Amygdala (tissue), 56 donors: ENCODE data around the gene LIG4.

Experiments
- DNase-seq, 56 donors: peaks; one replicate each; lab custom pipeline; 2025; lab: John Stamatoyannopoulos, UW

The LIG4 gene

DNA sequence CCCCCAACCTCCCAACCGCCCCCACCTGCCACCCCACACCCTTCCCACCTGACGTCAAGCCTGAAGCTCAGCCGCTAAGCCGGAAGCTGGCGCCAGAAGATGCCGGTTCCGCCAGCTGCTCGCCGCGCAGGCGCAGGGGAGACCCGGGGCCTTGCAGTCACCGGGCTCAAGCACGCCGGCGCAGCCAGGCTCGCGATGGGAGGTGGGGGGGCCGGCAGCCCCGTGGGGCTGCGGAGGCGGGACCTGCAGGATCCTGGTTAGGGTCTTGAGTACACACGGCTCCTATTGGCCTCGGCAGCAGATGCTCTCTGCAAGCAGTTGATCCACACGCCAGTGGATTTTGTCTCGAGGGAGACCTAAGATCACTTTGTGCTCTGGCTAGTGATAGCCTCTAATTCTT, at the start of gene LIG4:
Gene LIG4, minus strand, starts transcription at position 101 of the 400 bp plus-strand sequence. CDS start 4,268 bp downstream, outside the sequence.
- peak; percentile 24 to 93 (median 81) for DNase-seq

DNA sequence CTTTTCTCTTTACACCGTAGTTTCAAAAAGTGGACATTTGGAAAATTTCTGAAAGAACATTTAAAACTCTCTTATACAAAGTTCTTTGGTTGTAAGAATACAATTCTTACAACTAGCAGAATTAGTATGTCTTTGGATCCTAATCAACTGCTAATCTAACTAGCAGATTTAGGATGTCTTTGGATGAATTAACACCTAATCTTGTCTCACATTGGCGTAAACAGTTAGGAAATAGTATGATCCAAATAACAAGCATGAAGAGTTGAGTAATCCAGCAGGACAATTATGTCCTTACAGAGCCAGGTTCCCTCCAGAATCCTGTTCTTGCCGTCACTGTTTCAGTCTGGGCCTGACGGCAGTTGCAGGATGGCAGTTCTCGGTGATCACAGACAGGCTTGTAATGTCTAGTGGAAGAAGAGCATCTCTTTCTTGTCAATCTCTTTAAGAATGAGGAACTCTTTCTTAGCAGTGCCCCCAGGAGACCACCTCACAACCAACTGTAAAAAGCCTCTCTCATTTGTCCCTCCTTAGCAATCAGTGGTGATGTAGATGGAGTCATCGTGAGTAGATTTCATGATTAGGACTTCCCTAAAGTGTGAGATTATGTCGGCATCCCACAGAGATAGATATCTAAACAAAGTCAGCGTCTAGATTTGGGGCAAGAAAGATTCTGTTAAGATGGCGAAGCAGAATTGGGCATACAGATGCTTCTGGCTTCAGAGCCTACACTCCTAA, 48.5 kb upstream of the LIG4 start:
- DNase-seq, result no peak

DNA sequence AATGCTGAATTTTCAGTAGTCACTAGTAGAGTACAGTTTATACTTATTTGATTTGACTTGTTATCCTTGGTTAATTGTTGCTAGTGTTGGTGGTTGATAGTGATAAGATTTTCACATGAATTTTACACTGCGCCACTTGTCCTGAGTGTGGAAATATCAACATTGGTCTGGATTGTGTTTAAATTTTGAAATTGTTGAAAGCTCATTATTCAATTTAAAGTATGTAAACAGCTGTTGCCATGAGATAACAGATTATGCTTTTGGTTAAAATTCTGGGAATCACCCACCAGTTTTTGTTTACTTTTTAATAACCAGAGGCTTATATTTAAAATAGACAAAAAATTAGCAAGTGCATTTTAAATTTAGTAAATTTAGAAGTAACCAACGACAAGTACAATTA, 41.9 kb upstream of the LIG4 start:
- DNase-seq, result no peak

DNA sequence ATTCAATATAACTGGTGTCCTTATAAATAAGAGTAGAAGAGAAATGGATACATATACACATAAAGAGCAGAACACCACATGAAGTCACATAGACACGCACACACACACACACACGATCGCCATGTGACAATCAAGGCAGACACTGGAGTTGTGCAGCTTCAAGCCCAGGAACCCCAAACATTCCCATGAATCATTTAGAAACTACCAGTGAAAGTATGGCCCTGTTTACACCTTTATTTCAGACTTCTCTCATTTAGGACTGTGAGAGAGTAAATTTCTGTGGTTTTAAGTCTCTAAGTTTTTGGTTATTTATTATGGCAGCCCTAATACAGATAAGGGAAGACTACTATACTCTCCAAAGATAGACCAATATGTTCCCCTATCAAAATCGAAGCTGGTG, 33.8 kb upstream of the LIG4 start:
- DNase-seq, result no peak

DNA sequence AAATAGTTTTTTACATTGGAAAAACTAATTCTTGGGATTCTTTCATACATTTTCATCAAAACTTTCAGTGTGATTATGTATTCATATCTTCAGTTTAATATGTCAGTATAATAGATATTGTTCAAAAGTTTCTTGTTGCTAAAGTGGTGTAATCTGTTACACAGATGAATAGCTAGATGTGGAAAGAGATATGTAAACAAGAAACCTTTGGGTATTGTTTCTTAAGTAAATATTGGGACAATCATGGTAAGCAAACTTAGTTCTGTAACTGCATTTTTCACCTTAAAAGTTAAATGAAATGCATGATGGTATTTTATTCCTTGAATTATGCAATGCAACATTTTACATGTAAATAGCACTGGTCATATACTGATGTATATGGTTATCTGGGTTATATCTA, 15.0 kb upstream of the LIG4 start:
- no peak for DNase-seq

DNA sequence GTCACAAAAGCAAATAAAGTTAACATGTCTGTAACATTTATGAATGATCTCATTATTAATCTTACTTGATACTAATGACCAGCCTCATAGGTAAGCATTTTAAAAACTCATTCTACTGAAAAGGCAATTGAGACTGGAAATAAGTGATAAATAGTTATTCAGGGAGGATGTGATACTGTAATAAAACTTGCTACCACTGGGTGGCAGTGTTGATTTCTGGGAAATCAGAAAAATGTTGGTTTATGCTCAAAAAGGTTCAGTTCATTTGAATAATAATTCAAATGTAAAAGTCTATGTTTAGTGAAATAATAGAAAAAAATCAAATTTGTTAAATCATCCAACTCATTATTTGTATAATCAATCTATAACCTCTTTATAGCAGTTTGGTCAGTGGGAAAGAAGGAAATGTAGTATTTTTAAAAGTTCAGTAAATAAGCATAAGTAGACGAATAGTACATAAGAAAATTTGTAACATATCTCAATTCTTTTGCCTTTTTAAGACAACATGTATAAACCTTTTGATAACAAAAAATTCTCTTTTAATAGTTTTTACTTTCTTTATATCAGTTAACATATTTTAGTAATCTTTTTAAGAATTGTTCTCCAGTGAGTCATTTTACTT, 12.4 kb upstream of the LIG4 start:
- DNase-seq, result peak in 3 of 56 donors; percentile 7 to 41 (median 19)

DNA sequence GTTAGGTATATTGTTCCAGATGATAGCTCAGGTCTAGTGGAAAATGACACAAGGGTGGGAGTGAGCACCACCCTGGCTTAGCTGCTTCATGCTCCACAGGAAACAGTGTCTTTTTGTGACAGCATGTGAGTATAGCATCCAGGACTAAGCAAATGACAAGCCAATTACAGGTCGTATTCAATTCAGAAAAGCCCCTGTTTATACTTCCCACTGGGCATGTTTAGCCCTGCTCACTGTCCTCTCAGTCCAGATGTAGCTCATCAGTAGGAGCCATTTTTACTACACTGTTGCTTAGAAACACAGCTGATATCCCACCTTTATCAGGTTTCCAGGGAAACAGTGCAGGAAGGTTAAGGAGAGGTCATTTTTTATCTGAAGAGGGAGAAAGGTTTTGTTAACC, 10.8 kb upstream of the LIG4 start:
- DNase-seq, result no peak

DNA sequence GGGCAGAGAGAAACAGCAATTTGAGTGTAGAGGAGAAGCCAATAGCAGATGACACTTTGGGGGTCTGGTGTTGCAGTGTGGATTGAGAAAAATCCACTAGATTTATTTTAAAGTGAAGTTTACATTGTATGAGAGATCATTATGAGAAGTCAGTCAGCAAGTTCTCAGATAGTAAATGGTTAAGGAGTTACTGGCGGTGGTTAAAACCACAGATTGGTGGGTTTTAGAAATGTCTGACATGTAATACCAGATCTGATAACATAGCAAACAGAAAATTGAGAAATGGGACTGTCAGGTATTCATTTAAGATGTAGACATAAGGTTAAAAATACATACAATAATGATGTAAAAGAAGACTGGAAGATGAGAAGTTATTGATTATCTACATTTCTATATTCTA, 10.1 kb upstream of the LIG4 start:
- DNase-seq, result no peak

DNA sequence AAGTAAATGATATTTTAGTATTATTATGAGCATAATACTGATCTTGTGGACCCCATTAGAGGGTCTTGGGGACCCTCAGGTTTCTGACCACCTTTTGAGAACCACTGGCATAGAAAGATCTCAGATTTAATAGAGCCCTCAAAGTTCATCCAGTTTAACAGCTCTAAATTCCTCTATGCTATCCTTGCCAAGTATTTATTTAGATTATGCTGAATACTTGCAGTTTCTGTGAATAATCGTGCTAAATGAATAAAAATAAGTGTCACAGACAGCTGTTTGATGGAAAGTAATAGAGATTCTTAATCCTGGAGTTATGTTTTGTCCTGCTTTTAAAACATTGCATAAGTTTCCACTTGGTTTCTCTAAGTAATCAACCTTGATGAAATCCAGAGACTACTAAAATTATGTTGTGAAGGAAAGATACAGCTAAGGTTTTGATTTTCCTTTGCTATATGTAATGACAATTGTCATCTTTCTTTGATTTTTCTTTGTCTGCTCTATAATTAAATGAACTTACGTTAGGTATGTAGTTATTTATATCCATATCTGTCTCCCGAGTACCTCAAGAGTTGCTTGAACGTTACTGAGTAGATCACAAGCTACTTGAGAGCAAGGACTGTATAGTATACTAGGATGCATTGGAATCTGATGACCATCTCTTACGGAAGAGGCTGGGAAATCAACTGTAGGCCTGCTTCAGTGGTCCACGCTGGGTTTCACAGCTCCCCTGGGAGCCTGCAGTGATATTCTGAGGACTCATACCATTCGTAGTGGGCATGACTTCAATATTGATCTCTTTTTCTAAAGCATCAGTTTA, 8.6 kb upstream of the LIG4 start:
- DNase-seq, result no peak

DNA sequence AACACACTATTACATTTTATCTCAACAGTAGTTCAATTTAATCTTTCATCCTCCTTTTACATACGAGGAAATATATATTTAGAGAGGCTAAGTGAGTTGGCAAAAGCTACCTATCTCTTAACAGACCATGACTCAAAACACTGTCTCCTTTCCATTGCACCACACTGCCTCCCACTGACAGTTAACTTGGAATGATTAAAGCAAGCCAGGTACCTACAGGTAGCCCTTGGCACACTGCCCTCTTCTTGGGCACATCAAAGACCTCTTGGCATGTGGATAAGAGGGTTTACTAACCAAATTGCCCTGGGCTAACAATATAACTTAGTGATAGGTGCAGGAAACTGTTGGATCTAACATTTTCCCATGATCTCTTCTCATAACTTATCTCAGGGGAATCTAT, 4.7 kb upstream of the LIG4 start:
- DNase-seq, result no peak

DNA sequence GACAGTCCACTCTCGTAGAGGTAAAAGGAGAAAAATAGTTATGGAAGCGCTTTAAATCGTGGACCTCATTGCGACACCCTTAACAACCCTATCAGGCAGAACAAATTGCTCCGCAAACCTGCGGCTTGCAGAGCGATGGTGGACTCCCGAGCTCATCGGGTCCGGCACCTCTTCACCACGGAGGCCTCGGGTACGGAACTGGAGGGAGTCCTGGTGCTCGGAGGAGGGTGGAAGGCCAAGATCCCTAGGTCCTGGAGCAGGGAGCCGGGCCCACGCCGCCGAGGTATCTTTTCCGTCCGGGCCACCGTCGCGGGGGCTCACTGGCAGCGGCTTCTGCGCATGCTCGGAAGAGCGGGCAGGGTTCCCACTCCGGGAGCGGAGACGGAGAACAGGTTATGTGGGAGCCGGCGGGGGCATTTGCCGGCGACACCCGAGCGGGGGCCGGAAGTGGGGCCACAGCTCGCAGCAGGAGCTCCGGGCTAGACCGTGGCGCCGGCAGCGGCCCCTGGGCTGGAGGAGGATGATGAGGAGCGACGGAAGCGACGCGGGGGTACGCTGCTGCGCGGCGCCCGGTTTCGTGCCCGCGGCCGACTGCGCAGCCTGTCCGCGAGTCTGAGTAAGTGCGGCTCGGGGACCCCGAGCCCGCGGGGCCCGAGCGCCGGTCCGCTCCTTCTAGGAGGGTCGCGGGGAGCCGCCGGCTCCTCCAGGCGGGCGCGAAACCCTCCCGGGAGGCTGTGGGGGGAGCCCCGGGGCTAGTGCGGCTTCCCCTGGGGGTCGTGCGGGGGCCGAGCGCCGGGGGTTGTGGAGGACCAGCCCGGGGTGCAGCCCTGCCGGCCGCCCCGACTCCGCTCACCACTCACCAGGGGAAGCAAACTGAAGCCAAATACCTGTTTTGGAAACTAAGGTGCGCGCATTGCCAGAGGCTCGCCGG, 3.0 kb upstream of the LIG4 start, which contains the start of gene ABHD13:
Gene ABHD13, plus strand, starts transcription at position 349 of the 931 bp plus-strand sequence. CDS start 10,827 bp downstream, outside the sequence.
- peak; percentile 36 to 95 (median 85) for DNase-seq

DNA sequence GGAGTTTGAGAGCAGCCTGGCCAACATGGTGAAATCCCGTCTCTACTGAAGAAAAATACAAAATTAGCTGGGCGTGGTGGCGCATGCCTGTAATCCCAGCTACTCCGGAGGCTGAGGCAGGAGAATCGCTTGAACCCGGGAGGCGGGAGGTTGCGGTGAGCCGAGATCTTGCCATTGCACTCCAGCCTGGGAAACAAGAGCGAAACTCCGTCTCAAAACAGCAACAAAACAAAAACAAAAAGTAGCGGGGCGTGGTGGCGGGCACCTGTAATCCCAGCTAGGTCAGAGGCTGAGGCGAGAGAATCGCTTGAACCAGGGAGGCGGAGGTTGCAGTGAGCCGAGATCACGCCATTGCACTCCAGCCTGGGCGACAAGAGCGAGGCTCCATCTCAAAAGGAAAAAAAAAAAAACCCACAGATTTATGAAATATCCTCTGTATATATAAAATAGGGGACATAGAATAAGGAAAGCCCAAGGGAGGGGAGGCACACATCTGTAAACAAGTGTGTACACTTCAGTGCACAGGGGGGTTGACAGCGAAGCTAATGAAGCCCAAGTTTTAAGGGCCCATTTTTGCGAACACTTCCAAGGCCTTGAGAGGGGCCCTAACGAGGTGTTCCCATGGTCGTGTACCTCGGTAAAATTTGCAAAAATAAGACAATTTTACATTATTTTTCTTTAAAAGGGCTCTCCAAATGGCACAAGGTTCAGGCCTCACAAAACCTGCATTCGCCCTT, 2.1 kb upstream of the LIG4 start:
- peak in 1 of 56 donors; percentile 3 for DNase-seq

DNA sequence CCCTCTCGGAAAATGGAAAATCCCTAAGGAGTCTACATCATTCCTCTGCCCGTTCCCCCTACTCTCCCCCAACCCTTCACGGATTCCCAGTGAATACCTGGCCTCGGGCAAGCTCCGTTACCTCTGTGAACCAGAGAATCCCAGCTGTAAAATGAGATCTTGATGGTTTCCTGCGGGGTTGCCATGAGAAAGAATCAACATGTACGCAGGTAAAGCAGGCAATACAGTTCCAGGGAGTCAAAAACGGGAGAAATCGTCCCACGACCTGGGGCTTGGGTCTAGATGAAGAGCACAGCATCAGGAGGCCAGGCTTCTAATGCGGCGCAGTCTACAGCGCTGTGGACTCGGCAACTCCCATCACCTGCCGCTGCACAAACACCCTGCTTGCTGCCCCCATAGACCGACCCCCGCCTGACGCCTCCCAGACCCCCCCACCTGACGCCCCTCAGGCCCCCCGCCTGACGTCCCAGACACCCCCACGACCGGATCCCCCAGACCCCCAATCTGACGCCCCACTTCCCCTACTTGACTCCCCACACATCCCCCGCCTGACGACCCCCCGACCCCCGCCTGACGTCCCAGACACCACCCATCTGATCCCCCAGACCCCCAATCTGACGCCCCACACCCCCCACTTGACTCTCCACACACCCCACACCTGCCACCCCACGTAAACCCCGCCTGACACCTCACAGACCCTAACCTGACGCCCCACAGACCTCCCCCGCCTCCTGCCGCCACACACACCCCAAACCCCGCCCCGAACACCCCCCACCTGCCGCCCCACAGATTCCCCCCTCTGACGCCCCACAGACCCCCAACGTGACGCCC, 680 bp downstream of the LIG4 start:
- peak in 15 of 56 donors; percentile 1 to 50 (median 17) for DNase-seq

DNA sequence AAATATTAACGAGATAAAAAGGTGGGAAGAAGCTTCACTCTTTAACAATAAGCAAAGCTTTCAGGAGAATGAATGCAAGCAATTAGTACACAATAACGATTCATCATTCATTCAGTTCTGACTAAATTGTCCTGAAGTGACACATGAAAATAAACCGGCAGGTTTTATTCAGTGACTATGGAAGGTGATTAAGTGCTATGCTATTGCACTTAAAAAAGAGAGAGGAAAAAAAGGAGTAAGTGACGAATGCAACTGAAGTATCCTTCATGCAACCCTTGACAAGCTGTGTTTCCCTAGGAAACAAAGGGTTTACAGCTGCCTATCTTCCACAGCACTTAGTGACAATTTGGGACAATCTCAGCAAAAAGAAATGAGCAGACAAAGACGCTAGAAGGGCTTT, 1.4 kb downstream of the LIG4 start:
- no peak for DNase-seq

DNA sequence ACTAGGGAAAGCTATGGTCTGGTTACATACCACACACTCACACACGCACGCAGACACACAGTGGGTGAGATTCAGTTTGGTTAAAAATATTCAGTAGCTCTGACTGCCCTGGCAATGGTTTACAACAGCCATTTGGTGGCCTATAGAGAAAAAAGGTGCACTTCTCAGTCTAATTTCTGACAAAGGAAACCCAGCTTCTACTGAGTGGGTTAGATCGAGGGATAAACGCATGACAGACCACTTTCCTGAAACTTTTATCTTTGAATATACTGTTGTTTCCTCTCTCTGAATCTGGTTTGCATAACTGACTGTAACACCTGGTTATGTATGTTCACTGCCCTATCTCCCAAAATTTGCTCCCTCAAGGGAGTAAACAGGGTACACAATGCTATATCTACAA, 2.5 kb downstream of the LIG4 start:
- DNase-seq, result no peak

DNA sequence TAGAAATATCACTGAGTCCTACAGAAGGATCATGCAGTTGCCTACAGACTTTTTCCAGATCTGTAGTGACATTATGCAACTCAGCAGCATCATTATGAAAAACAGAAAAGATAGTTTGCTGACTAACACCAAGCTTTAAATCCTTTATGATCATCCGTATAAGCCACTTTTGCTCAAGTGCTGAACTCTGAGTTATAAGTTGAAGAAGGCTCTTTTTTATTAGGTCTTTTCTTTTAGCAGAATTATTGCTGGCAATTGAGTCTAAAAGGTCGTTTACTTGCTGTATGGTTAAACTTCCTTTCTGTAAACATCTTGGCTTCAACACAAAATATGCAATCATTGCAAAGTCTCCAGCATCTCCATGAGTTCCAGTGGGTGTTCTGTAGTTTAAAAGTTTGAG, 4.8 kb downstream of the LIG4 start:
- no peak for DNase-seq

DNA sequence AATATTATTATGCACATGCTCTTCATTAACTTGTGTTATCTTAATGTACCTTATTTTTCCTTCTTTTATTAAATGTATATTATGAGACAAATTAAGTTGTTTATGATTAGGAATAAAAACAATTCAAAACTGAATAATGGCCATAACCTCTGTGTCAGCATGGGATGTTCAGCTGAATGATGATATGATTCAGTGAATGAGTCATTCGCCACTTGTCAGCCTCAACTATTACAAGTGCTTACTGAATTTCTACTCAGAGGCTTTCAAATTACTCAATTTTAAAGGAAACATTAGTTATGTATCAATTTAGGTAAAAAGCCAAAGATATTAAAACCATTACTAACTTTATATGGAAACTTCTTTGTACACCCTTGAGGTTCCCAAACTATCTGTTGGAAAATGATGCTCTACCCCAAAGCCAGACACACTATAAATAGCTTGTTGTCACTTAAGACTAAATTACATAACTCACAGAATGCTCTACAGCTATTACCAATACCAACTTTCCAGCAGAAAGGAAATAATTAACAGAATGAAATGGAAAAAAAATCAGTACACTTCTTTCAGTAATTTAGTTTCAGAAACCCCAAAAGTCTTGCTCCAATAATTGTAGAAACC, 14.4 kb downstream of the LIG4 start:
- no peak for DNase-seq

DNA sequence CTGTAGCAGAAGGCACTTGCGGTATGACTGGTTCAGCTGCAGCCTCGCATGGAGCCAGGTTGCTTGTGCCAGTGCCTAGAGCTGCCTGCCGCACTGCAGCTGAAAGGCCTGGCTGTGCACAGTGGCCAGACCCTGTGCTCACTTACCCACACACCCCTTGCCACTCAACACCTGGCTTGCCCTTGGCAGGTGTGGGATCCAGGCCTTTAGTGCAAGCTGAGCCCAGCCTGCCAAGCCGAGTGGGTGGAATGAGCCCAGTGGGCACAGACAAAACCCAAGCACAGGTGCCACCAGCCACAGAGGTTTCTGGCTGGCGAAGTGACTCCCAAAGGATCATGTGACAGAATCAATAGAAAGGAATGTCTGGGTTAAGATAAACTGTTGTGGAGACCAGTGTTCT, 19.5 kb downstream of the LIG4 start:
- DNase-seq, result no peak
